ENCODE measurements around the gene EXOC2.
"Not testable (repeated sequence)": the region's sequence is repeated elsewhere in the genome, so short reads cannot be mapped to it uniquely, and the experiment has no call there.

EXOC2 gene

GRCh38 chr6:680666-681340, 12.1 kb downstream of the EXOC2 start:
- DNase-seq (ENCODE audit: low spot score): no peak

- no peak for DNase-seq (ENCODE audit: low spot score)
Observed at GRCh38 chr6:680251-680650, 12.7 kb downstream of the EXOC2 start.

- DNase-seq (ENCODE audit: low spot score): no peak
Observed at GRCh38 chr6:679282-679681, 13.7 kb downstream of the EXOC2 start.

GRCh38 chr6:678520-678919, 14.4 kb downstream of the EXOC2 start:
- DNase-seq (ENCODE audit: low spot score): no peak

GRCh38 chr6:677919-678318, 15.0 kb downstream of the EXOC2 start:
- no peak for DNase-seq (ENCODE audit: low spot score)

GRCh38 chr6:674956-675355, 18.0 kb downstream of the EXOC2 start:
- DNase-seq (ENCODE audit: low spot score): no peak

- DNase-seq (ENCODE audit: low spot score): no peak
Observed at GRCh38 chr6:674406-674805, 18.5 kb downstream of the EXOC2 start.

GRCh38 chr6:667253-667927, 25.5 kb downstream of the EXOC2 start:
- no peak for DNase-seq (ENCODE audit: low spot score)

- DNase-seq (ENCODE audit: low spot score): no peak
Observed at GRCh38 chr6:665403-666267, 27.3 kb downstream of the EXOC2 start.

GRCh38 chr6:663788-664187, 29.2 kb downstream of the EXOC2 start:
- DNase-seq (ENCODE audit: low spot score): not testable (repeated sequence)

- DNase-seq (ENCODE audit: low spot score): no peak
Observed at GRCh38 chr6:659716-660581, 33.0 kb downstream of the EXOC2 start.

GRCh38 chr6:658244-658643, 34.7 kb downstream of the EXOC2 start:
- no peak for DNase-seq (ENCODE audit: low spot score)

GRCh38 chr6:657743-658142, 35.2 kb downstream of the EXOC2 start:
- no peak for DNase-seq (ENCODE audit: low spot score)

GRCh38 chr6:656460-657252, 36.3 kb downstream of the EXOC2 start, which contains the start of gene HUS1B:
TSS of gene HUS1B (minus strand) at chr6:657100. CDS start at chr6:656944, 156 bp downstream.
- no peak for DNase-seq (ENCODE audit: low spot score)

- no peak for DNase-seq (ENCODE audit: low spot score)
Observed at GRCh38 chr6:654136-654535, 38.8 kb downstream of the EXOC2 start.

GRCh38 chr6:652865-653264, 40.1 kb downstream of the EXOC2 start:
- no peak for DNase-seq (ENCODE audit: low spot score)

- DNase-seq (ENCODE audit: low spot score): no peak
Observed at GRCh38 chr6:650098-650497, 42.8 kb downstream of the EXOC2 start.

GRCh38 chr6:642805-643204, 50.1 kb downstream of the EXOC2 start:
- no peak for DNase-seq (ENCODE audit: low spot score)

- no peak for DNase-seq (ENCODE audit: low spot score)
Observed at GRCh38 chr6:641225-641985, 51.5 kb downstream of the EXOC2 start.

GRCh38 chr6:636488-636887, 56.5 kb downstream of the EXOC2 start:
- no peak for DNase-seq (ENCODE audit: low spot score)
